H1 (cell line): ENCODE measurements around the gene DHX57. TPM values are rescaled to one million over a fixed set of nuclear protein-coding genes. Genes with fewer than 3 reads are reported as not detected.

Experiments used
- CTCF ChIA-PET: fragments of 300-600 bp; sonication (Branson Sonifier 250); formaldehyde crosslinking; loops from one replicate; lab custom pipeline; 2021; ENCODE audit not compliant: partially characterized antibody; lab: Charles Lee
- POLR2A ChIA-PET: fragments of 300-600 bp; sonication (Branson Sonifier 250); formaldehyde crosslinking; loops from one replicate; lab custom pipeline; 2021; ENCODE audit warnings: inconsistent platforms; ENCODE audit not compliant: partially characterized antibody; lab: Charles Lee
- DNase-seq, 2 experiments: peaks; one replicate each; pipeline versions ENCODE4 v3.0.0 to v3.0.0-alpha.2; 2010 to 2022; ENCODE audit warnings: low spot score in 2 of 2, low read depth in 1 of 2, mixed read lengths in 1 of 2
- FAIRE-seq: peaks from 2 replicates; lab custom pipeline; 2011; peaks lifted over from hg19 to GRCh38; lab: Jason Lieb, UNC
- H2AFZ ChIP-seq: 2 replicates; pipeline ENCODE4 v1.8.1; 2012; ENCODE audit warnings: low read length, inconsistent platforms
- H2AK5ac ChIP-seq: 2 replicates; pipeline ENCODE4 v1.6.1; 2013; ENCODE audit warnings: low read depth, low read length
- H2BK120ac ChIP-seq: replicated peaks from 2 replicates; pipeline ENCODE3; 2013; ENCODE audit warnings: low read depth, low read length, inconsistent platforms
- H2BK12ac ChIP-seq: 2 replicates; pipeline ENCODE4 v1.6.1; 2013; ENCODE audit warnings: low read depth, low read length
- H2BK15ac ChIP-seq: 2 replicates; pipeline ENCODE4 v1.6.1; 2013; ENCODE audit warnings: low read length
- H2BK20ac ChIP-seq: 2 replicates; pipeline ENCODE4 v1.6.1; 2013; ENCODE audit warnings: low read length
- H2BK5ac ChIP-seq: 2 replicates; pipeline ENCODE4 v1.6.1; 2013; ENCODE audit warnings: low read depth, low read length
- H3K14ac ChIP-seq: 2 replicates; pipeline ENCODE4 v1.6.1; 2013; ENCODE audit warnings: inconsistent platforms; ENCODE audit not compliant: insufficient read length
- H3K18ac ChIP-seq: 2 replicates; pipeline ENCODE4 v1.6.1; 2013; ENCODE audit warnings: low read length; ENCODE audit errors: extremely low read depth
- H3K23ac ChIP-seq: 2 replicates; pipeline ENCODE4 v1.6.1; 2013; ENCODE audit warnings: inconsistent platforms; ENCODE audit not compliant: insufficient read length
- H3K23me2 ChIP-seq: 2 replicates; pipeline ENCODE4 v1.6.1; 2013; ENCODE audit warnings: low read depth, low read length
- H3K27ac ChIP-seq: 2 replicates; pipeline ENCODE4 v1.6.1; 2011; ENCODE audit warnings: low read depth, low read length, inconsistent platforms
- H3K27me3 ChIP-seq, 4 experiments: replicated peaks in 1 of 4; 1 replicate in 1 of 4; 2 replicates in 3 of 4; pipeline versions ENCODE4 v1.6.1 to v1.8.1; 2011 to 2013; ENCODE audit warnings: low read length in 3 of 4, mild to moderate bottlenecking in 3 of 4, inconsistent platforms in 2 of 4, mixed read lengths in 2 of 4, moderate library complexity in 1 of 4; ENCODE audit not compliant: control insufficient read depth in 3 of 4, insufficient read depth in 3 of 4; ENCODE audit errors: extremely low read depth in 1 of 4
- H3K36me3 ChIP-seq, 4 experiments: 2 replicates each; pipeline versions ENCODE4 v1.6.1 to v1.8.1; 2011 to 2013; ENCODE audit warnings: mild to moderate bottlenecking in 4 of 4, low read length in 3 of 4, moderate library complexity in 2 of 4, control low read depth in 1 of 4, inconsistent platforms in 1 of 4; ENCODE audit not compliant: insufficient read depth in 4 of 4, control insufficient read depth in 2 of 4
- H3K4ac ChIP-seq: replicated peaks from 2 replicates; pipeline ENCODE3; 2013; ENCODE audit warnings: low read length, low read depth, mixed read lengths, inconsistent platforms; ENCODE audit not compliant: insufficient read length
- H3K4me1 ChIP-seq, 4 experiments: replicated peaks in 1 of 4; 1 replicate in 1 of 4; 2 replicates in 3 of 4; pipeline versions ENCODE4 v1.6.1 to v1.8.1; 2011 to 2013; ENCODE audit warnings: low read length in 3 of 4, inconsistent platforms in 2 of 4, mixed read lengths in 1 of 4; ENCODE audit not compliant: insufficient read depth in 4 of 4, control insufficient read depth in 3 of 4
- H3K4me2 ChIP-seq, 2 experiments: 2 replicates each; pipeline versions ENCODE4 v1.6.1 to v1.8.1; 2011 to 2013; ENCODE audit warnings: low read depth in 2 of 2, low read length in 2 of 2, control low read depth in 1 of 2, inconsistent platforms in 1 of 2, mild to moderate bottlenecking in 1 of 2; ENCODE audit not compliant: insufficient read depth in 1 of 2
- H3K4me3 ChIP-seq, 4 experiments: fragments of 200-600, 300-600 bp in 1 of 4; sonication (generic), shearing (Covaris generic), sonication (Bioruptor Twin) in 1 of 4; 2 replicates each; pipeline versions ENCODE4 v1.5.1 to v1.8.1; 2011 to 2016; ENCODE audit warnings: low read length in 4 of 4, low read depth in 3 of 4, control low read depth in 2 of 4, inconsistent platforms in 2 of 4, mild to moderate bottlenecking in 2 of 4, mixed read lengths in 1 of 4, moderate library complexity in 1 of 4; ENCODE audit not compliant: insufficient read depth in 2 of 4; ENCODE audit errors: extremely low read depth in 1 of 4
- H3K56ac ChIP-seq: replicated peaks from 2 replicates; pipeline ENCODE3; 2013; ENCODE audit warnings: low read depth, mild to moderate bottlenecking, mixed read lengths, low read length, inconsistent platforms; ENCODE audit not compliant: insufficient read length
- H3K79me1 ChIP-seq: 2 replicates; pipeline ENCODE4 v1.6.1; 2013; ENCODE audit warnings: low read depth, low read length, control low read depth
- H3K79me2 ChIP-seq, 2 experiments: 2 replicates each; pipeline versions ENCODE4 v1.6.1 to v1.8.1; 2012 to 2013; ENCODE audit warnings: low read length in 2 of 2, mild to moderate bottlenecking in 2 of 2, inconsistent platforms in 1 of 2; ENCODE audit not compliant: insufficient read depth in 2 of 2, control insufficient read depth in 1 of 2
- H3K9ac ChIP-seq, 4 experiments: replicated peaks in 1 of 4; 1 replicate in 1 of 4; 2 replicates in 3 of 4; pipeline versions ENCODE4 v1.6.1 to v1.8.1; 2011 to 2013; ENCODE audit warnings: low read depth in 3 of 4, low read length in 3 of 4, control low read depth in 2 of 4, mild to moderate bottlenecking in 2 of 4, moderate library complexity in 2 of 4, inconsistent platforms in 1 of 4; ENCODE audit errors: extremely low read depth in 1 of 4
- H3K9me3 ChIP-seq, 2 experiments: 2 replicates each; pipeline versions ENCODE4 v1.6.1 to v1.8.1; 2012 to 2013; ENCODE audit warnings: mild to moderate bottlenecking in 2 of 2, moderate library complexity in 2 of 2, control low read depth in 1 of 2, inconsistent platforms in 1 of 2, low read depth in 1 of 2, low read length in 1 of 2, mixed read lengths in 1 of 2; ENCODE audit not compliant: insufficient read depth in 2 of 2
- H4K20me1 ChIP-seq, 2 experiments: replicated peaks in 1 of 2; 2 replicates each; pipeline versions ENCODE3 to v1.8.1; 2011 to 2013; ENCODE audit warnings: inconsistent platforms in 2 of 2, low read length in 2 of 2, mild to moderate bottlenecking in 1 of 2; ENCODE audit not compliant: insufficient read depth in 2 of 2, control insufficient read depth in 1 of 2
- H4K5ac ChIP-seq: 2 replicates; pipeline ENCODE4 v1.6.1; 2013; ENCODE audit warnings: low read length, low read depth, mixed read lengths, inconsistent platforms; ENCODE audit not compliant: insufficient read length
- H4K8ac ChIP-seq: 2 replicates; pipeline ENCODE4 v1.8.0; 2013; ENCODE audit warnings: mild to moderate bottlenecking, moderate library complexity, low read length, inconsistent platforms; ENCODE audit not compliant: insufficient read depth; ENCODE audit errors: extremely low read depth
- H4K91ac ChIP-seq: replicated peaks from 2 replicates; pipeline ENCODE3; 2013; ENCODE audit warnings: low read length, mixed read lengths, inconsistent platforms; ENCODE audit not compliant: insufficient read length
- BCL11A ChIP-seq, 2 experiments: IDR thresholded peaks; one replicate each; pipeline ENCODE4 v1.6.1; 2011; ENCODE audit warnings: low read depth in 2 of 2, low read length in 2 of 2, mild to moderate bottlenecking in 2 of 2
- SIX5 ChIP-seq: IDR thresholded peaks from 2 replicates; pipeline ENCODE4 v1.6.1; 2011; ENCODE audit warnings: mild to moderate bottlenecking, low read depth, low read length
- WGBS, 2 experiments: shearing (Covaris generic) in 1 of 2; methylation state at CpG; one replicate each; pipeline versions ENCODE4 v1.1.6 to v1.1.7; 2013 to 2015; ENCODE audit warnings: low lambda C conversion rate in 2 of 2, mixed read lengths in 2 of 2, inconsistent platforms in 1 of 2, low coverage in 1 of 2, missing lambda C conversion rate in 1 of 2; ENCODE audit not compliant: insufficient replicate concordance in 2 of 2, insufficient coverage in 1 of 2, insufficient read length in 1 of 2; ENCODE audit errors: extremely low coverage in 1 of 2, missing lambda C conversion rate in 1 of 2; 5-methylcytosine and 5-hydroxymethylcytosine counted together
- polyA plus RNA-seq, 7 experiments: library from polyadenylated mRNA; depleted of rRNA in 3 of 7; stranded (reverse) in 5 of 7; unstranded in 2 of 7; fragments of >200 nt in 5 of 7; fragments of 200-250 nt in 2 of 7; gene quantifications; 1 replicate in 5 of 7; 2 replicates in 1 of 7; 4 replicates in 1 of 7; pipeline versions ENCODE4 v1.2.1 to v1.2.3, GENCODE V29; 2011 to 2013; ENCODE audit warnings: missing spikeins in 2 of 7, mixed read lengths in 2 of 7
- total RNA-seq: library from RNA; stranded (reverse); fragmentation: NEBNext Ultra II Directional; extraction: Animal tissue kit (Norgen Biotek cat#: 25700); gene quantifications from 2 replicates; pipeline ENCODE4 v1.2.1, GENCODE V29; 2021

The DHX57 gene
- total and polyA plus RNA-seq, 2 of the 8 experiments (the other 6 are each of a cell fraction or from before 2014, with no cell fraction given), result 10.7 to 32.9 TPM

GRCh38 chr2:38836791-38837190 is 38.9 kb downstream of the DHX57 start:
- H3K27ac ChIP-seq, result no peak overlapping the region
- no peak overlapping the region for H3K18ac ChIP-seq
- TF ChIP-seq BCL11A (IDR thresholded peaks at IDR 0.05; ENCODE audit: low read depth in 2 of 2, low read length in 2 of 2) (no peak), SIX5 (no peak)
- H3K9ac ChIP-seq, result no peak overlapping the region
- DNase-seq (no peak), FAIRE-seq (no peak)
- H3K14ac ChIP-seq, result no peak overlapping the region
- peaks cover 4 to 24% (median 8%) of the 10 kb centered on the region in 4 experiments; a peak in 7 of 8 replicates for H3K36me3 ChIP-seq
- H4K91ac ChIP-seq, result no peak overlapping the region
- no peak overlapping the region for H2BK12ac ChIP-seq
- no peak overlapping the region for H2AK5ac ChIP-seq
- H2BK20ac ChIP-seq, result no peak overlapping the region
- H3K79me1 ChIP-seq, result no peaks in the 10 kb centered on the region
- no peak overlapping the region for H3K4me2 ChIP-seq
- H3K27me3 ChIP-seq, result no peaks in the 10 kb centered on the region
- POLR2A ChIA-PET, result no interaction called here
- H4K8ac ChIP-seq, result no peak overlapping the region
- no peak overlapping the region for H3K23ac ChIP-seq
- no peak overlapping the region for H2AFZ ChIP-seq
- H3K4me1 ChIP-seq, result no peaks in the 10 kb centered on the region
- CTCF ChIA-PET, result interaction anchor here (0.6 kb wide), 2 partner anchors 15 to 32 kb away, joined by 3 to 4 read pairs; no protein-coding TSS in a partner anchor
- H2BK5ac ChIP-seq, result no peak overlapping the region
- H4K20me1 ChIP-seq, result no peaks in the 10 kb centered on the region
- H3K79me2 ChIP-seq, result no peaks in the 10 kb centered on the region
- no peak overlapping the region for H3K4ac ChIP-seq
- H3K4me3 ChIP-seq, result no peak overlapping the region
- no peak overlapping the region for H4K5ac ChIP-seq
- H2BK120ac ChIP-seq, result no peak overlapping the region
- H2BK15ac ChIP-seq, result no peak overlapping the region
- H3K23me2 ChIP-seq, result no peaks in the 10 kb centered on the region
- H3K56ac ChIP-seq, result no peak overlapping the region
- no peaks in the 10 kb centered on the region for H3K9me3 ChIP-seq
- WGBS, 2 experiments, result 88% methylated on average over 2 of the region's 2 CpGs; no CpG with 5 or more reads in 1 of the 2 experiments
